Measurements from ENCODE around the gene LRRC1. TPM values are rescaled to one million over a fixed set of nuclear protein-coding genes. Genes with fewer than 3 reads are reported as not detected.

The LRRC1 gene
- total RNA-seq, 1 experiment from 2014 or later = 18.1 TPM

- no peak for TF ChIP-seq EZH2 (IDR thresholded peaks at IDR 0.05; ENCODE audit: low read length, unreplicated experiment)
- no peak for TF ChIP-seq CTCF (conservative IDR thresholded peaks at IDR 0.05; ENCODE audit: low read depth, low read length)
- TF ChIP-seq EZH2phosphoT487 (IDR thresholded peaks at IDR 0.05; ENCODE audit: borderline replicate concordance, low read length) = no peak
- H3F3A ChIP-seq (ENCODE audit: low read length, unreplicated experiment) = no peaks in the 10 kb centered on the region
- no peak overlapping the region for H3K4me2 ChIP-seq (ENCODE audit: low read length)
- no peak overlapping the region for H3K27ac ChIP-seq (ENCODE audit: low read length)
- DNase-seq (no peak), ATAC-seq (no peak)
- intact Hi-C loops (cut with micrococcal nuclease) = no loop called here
- ChIA-PET CTCF (no interaction called here), POLR2A (ENCODE audit: unreplicated experiment) (no interaction called here)
- no peaks in the 10 kb centered on the region for H3K9me3 ChIP-seq (ENCODE audit: low read length)
- no peaks in the 10 kb centered on the region for H3K79me2 ChIP-seq (ENCODE audit: low read length)
- no peaks in the 10 kb centered on the region for H3K4me1 ChIP-seq (ENCODE audit: insufficient read depth, low read length)
- H3K36me3 ChIP-seq (ENCODE audit: low read depth, low read length) = peaks cover 6% of the 10 kb centered on the region; the same call in 1 of the 2 replicates
- no peak overlapping the region for H3K4me3 ChIP-seq (ENCODE audit: low read length)
- no peaks in the 10 kb centered on the region for H4K20me1 ChIP-seq (ENCODE audit: low read length)
- H3K27me3 ChIP-seq (ENCODE audit: low read length) = no peaks in the 10 kb centered on the region
- H3K9me2 ChIP-seq (replicated peaks; ENCODE audit: low read length) = no peaks in the 10 kb centered on the region
- BruUV-seq (replicated peaks) = no TSS peak
- H3K9ac ChIP-seq (ENCODE audit: low read length) = no peak overlapping the region
- H2AFZ ChIP-seq (ENCODE audit: low read length) = no peak overlapping the region
These were observed 111.3 kb downstream of the LRRC1 start for GRCh38 chr6:53906103-53906502.

DNA sequence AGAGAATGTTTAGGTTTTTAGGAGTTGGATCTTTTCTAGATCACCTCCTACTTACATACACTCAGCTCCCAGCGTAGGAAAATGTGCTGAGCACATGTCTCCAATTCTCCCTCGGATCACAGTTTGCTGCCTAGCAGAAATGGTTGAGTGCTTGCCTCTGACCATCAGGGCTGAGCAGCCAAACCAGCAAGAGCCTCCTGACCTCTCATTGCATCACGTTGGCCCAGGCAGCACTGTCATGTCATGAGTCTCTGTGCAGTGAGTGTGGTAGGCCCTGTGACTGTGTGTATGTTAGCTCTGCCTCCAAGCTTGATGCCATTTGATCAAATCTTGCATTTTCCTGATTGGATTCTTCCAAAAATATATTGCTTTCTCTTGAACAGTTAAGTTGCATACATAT lies 112.0 kb downstream of the LRRC1 start:
- Histone ChIP-seq H3K27ac (ENCODE audit: low read length) (no peak overlapping the region), H3K36me3 (ENCODE audit: low read depth, low read length) (peaks cover 6% of the 10 kb centered on the region; the same call in 1 of the 2 replicates), H4K20me1 (ENCODE audit: low read length) (no peaks in the 10 kb centered on the region), H3K4me2 (ENCODE audit: low read length) (no peak overlapping the region), H3K9me3 (ENCODE audit: low read length) (no peaks in the 10 kb centered on the region), H3K79me2 (ENCODE audit: low read length) (no peaks in the 10 kb centered on the region), H3K4me1 (ENCODE audit: insufficient read depth, low read length) (no peaks in the 10 kb centered on the region), H2AFZ (ENCODE audit: low read length) (no peak overlapping the region), H3F3A (ENCODE audit: low read length, unreplicated experiment) (no peaks in the 10 kb centered on the region), H3K9ac (ENCODE audit: low read length) (no peak overlapping the region), H3K4me3 (ENCODE audit: low read length) (no peak overlapping the region), H3K9me2 (replicated peaks; ENCODE audit: low read length) (no peaks in the 10 kb centered on the region), H3K27me3 (ENCODE audit: low read length) (no peaks in the 10 kb centered on the region)
- TF ChIP-seq EZH2 (IDR thresholded peaks at IDR 0.05; ENCODE audit: low read length, unreplicated experiment) = no peak
- no peak for TF ChIP-seq CTCF (conservative IDR thresholded peaks at IDR 0.05; ENCODE audit: low read depth, low read length)
- TF ChIP-seq EZH2phosphoT487 (IDR thresholded peaks at IDR 0.05; ENCODE audit: borderline replicate concordance, low read length) = no peak
- ChIA-PET POLR2A (ENCODE audit: unreplicated experiment) (no interaction called here), CTCF (no interaction called here)
- no TSS peak for BruUV-seq (replicated peaks)
- intact Hi-C loops (cut with micrococcal nuclease) = no loop called here
- ATAC-seq (no peak), DNase-seq (no peak)

DNA sequence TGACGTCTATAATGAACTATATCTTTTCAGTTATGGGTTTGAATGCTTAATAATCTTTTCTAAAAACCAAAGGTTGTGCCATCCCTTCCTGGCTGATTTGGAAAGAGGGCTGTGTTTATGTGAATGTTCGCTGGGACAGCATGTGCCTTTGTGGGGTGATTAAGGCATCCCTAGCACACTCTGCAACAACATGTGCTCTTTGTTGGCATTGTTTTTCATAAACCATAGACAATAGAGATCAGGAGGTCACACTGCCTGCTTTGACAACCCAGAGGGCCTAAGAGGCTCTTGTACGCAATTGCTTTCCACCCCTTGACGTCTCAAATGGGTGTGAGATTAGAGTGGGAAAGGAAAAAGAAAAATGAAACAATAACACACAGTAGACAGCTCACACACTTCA lies 116.0 kb downstream of the LRRC1 start:
- H3K27me3 ChIP-seq (ENCODE audit: low read length) = no peaks in the 10 kb centered on the region
- no peak for ATAC-seq
- H3K9ac ChIP-seq (ENCODE audit: low read length) = no peak overlapping the region
- intact Hi-C loops (cut with micrococcal nuclease) = no loop called here
- H3K9me3 ChIP-seq (ENCODE audit: low read length) = no peaks in the 10 kb centered on the region
- no TSS peak for BruUV-seq (replicated peaks)
- H3K27ac ChIP-seq (ENCODE audit: low read length) = no peak overlapping the region
- H3K4me3 ChIP-seq (ENCODE audit: low read length) = no peak overlapping the region
- no peak overlapping the region for H3K4me2 ChIP-seq (ENCODE audit: low read length)
- no peak for DNase-seq
- CTCF ChIA-PET = no interaction called here
- TF ChIP-seq EZH2phosphoT487 (IDR thresholded peaks at IDR 0.05; ENCODE audit: borderline replicate concordance, low read length) = no peak
- TF ChIP-seq EZH2 (IDR thresholded peaks at IDR 0.05; ENCODE audit: low read length, unreplicated experiment) = no peak
- no peak for TF ChIP-seq CTCF (conservative IDR thresholded peaks at IDR 0.05; ENCODE audit: low read depth, low read length)
- POLR2A ChIA-PET (ENCODE audit: unreplicated experiment) = no interaction called here
- no peaks in the 10 kb centered on the region for H3K9me2 ChIP-seq (replicated peaks; ENCODE audit: low read length)
- H3K4me1 ChIP-seq (ENCODE audit: insufficient read depth, low read length) = no peaks in the 10 kb centered on the region
- H3F3A ChIP-seq (ENCODE audit: low read length, unreplicated experiment) = no peaks in the 10 kb centered on the region
- no peak overlapping the region for H2AFZ ChIP-seq (ENCODE audit: low read length)
- no peaks in the 10 kb centered on the region for H4K20me1 ChIP-seq (ENCODE audit: low read length)
- peaks cover 4% of the 10 kb centered on the region; the same call in 1 of the 2 replicates for H3K36me3 ChIP-seq (ENCODE audit: low read depth, low read length)
- no peaks in the 10 kb centered on the region for H3K79me2 ChIP-seq (ENCODE audit: low read length)

Measured in PC-3 (cell line).